ENCODE results near the gene ADAMTS8.
"Not testable (repeated sequence)": the region's sequence is repeated elsewhere in the genome, so short reads cannot be mapped to it uniquely, and the experiment has no call there.

The ADAMTS8 gene

GRCh38 chr11:130459521-130459920, 31.1 kb upstream of the ADAMTS8 start:
- no peak for DNase-seq

GRCh38 chr11:130458410-130458729, 30.0 kb upstream of the ADAMTS8 start:
- DNase-seq: no peak

GRCh38 chr11:130457623-130458409, 29.4 kb upstream of the ADAMTS8 start:
- no peak for DNase-seq

- no peak for DNase-seq
These were observed 27.9 kb upstream of the ADAMTS8 start for GRCh38 chr11:130456286-130456685.

GRCh38 chr11:130455483-130456127, 27.2 kb upstream of the ADAMTS8 start:
- DNase-seq: no peak

- no peak for DNase-seq
These were observed 26.3 kb upstream of the ADAMTS8 start for GRCh38 chr11:130454491-130455252.

GRCh38 chr11:130452940-130453339, 24.5 kb upstream of the ADAMTS8 start:
- no peak for DNase-seq

- no peak for DNase-seq
These were observed 23.8 kb upstream of the ADAMTS8 start for GRCh38 chr11:130452176-130452575.

- no peak for DNase-seq
These were observed 23.0 kb upstream of the ADAMTS8 start for GRCh38 chr11:130451231-130452019.

- DNase-seq: no peak
These were observed 21.8 kb upstream of the ADAMTS8 start for GRCh38 chr11:130449996-130450769.

GRCh38 chr11:130449310-130449990, 21.0 kb upstream of the ADAMTS8 start:
- no peak for DNase-seq

- DNase-seq: peak; percentile 45
These were observed 20.3 kb upstream of the ADAMTS8 start, which contains the start of gene ADAMTS15 for GRCh38 chr11:130448416-130449309. Gene ADAMTS15 (plus strand): TSS chr11:130448645. CDS start chr11:130448974, 329 bp downstream.

GRCh38 chr11:130448039-130448415, 19.6 kb upstream of the ADAMTS8 start:
- no peak for DNase-seq

- no peak for DNase-seq
These were observed 17.4 kb upstream of the ADAMTS8 start for GRCh38 chr11:130445788-130446187.

- DNase-seq: no peak
These were observed 14.3 kb upstream of the ADAMTS8 start for GRCh38 chr11:130442737-130443136.

- no peak for DNase-seq
These were observed 13.3 kb upstream of the ADAMTS8 start for GRCh38 chr11:130441719-130442118.

GRCh38 chr11:130439876-130440275, 11.5 kb upstream of the ADAMTS8 start:
- DNase-seq: no peak

- no peak for DNase-seq
These were observed 10.7 kb upstream of the ADAMTS8 start for GRCh38 chr11:130439160-130439519.

GRCh38 chr11:130438401-130439159, 10.2 kb upstream of the ADAMTS8 start:
- DNase-seq: not testable (repeated sequence)

GRCh38 chr11:130437848-130438247, 9.4 kb upstream of the ADAMTS8 start:
- no peak for DNase-seq
